GM15510 (cell line): ENCODE data around the gene HGF.

Source experiments
- POLR2A ChIP-seq: IDR thresholded peaks from 3 replicates; pipeline ENCODE4 v1.6.1; 2011; ENCODE audit warnings: borderline replicate concordance; ENCODE audit not compliant: insufficient read length; ENCODE audit errors: extremely low read depth

The HGF gene

GRCh38 chr7:81684033-81684432, 85.8 kb downstream of the HGF start:
- TF ChIP-seq POLR2A, result no peak

DNA sequence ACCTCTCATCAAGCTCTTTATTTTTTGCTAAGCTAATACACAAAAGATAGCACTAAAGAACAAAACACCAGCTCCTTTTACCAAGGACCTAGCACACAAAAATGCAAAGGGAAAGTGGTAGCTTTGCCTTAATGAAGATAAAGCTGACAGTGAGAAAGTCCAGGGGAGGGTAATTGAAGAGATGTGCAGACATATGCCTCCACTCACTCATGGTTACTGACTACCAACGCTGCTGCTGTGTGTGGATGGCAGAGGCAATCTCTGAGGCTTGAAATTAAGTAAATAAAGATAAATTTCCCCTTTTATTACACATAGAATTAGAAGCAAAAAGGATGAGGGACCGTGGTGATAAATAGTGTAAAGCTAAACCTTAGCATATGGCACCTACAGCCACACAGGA, 87.0 kb downstream of the HGF start:
- no peak for TF ChIP-seq POLR2A

GRCh38 chr7:81680120-81680519, 89.7 kb downstream of the HGF start:
- no peak for TF ChIP-seq POLR2A

- no peak for TF ChIP-seq POLR2A
Measured at GRCh38 chr7:81676813-81677212, 93.0 kb downstream of the HGF start.

GRCh38 chr7:81676105-81676811, 93.6 kb downstream of the HGF start:
- no peak for TF ChIP-seq POLR2A

DNA sequence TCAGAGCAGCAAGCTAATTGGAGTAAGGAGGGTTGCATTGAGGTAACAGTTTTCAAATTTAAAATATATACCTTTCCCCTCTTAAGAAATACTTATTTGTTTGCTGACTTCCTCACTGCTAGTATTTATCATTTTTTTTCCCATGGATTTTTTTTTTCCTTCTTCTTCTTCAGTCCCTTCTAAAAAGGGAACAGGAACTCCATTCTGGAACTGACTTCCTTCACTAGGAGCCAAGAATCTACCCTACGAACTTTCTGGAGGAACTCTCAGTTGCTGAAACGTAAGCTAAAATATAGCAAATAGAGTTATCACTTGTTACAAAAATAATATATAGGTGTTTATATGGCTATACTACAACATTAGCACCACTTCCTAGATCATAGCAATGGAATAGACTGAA, 95.4 kb downstream of the HGF start:
- TF ChIP-seq POLR2A, result no peak

- no peak for TF ChIP-seq POLR2A
Measured at GRCh38 chr7:81672872-81673271, 97.0 kb downstream of the HGF start.

- no peak for TF ChIP-seq POLR2A
Measured at GRCh38 chr7:81669476-81670105, 100.3 kb downstream of the HGF start.

GRCh38 chr7:81666209-81666608, 103.6 kb downstream of the HGF start:
- no peak for TF ChIP-seq POLR2A

- TF ChIP-seq POLR2A, result no peak
Measured at GRCh38 chr7:81665236-81665635, 104.6 kb downstream of the HGF start.

DNA sequence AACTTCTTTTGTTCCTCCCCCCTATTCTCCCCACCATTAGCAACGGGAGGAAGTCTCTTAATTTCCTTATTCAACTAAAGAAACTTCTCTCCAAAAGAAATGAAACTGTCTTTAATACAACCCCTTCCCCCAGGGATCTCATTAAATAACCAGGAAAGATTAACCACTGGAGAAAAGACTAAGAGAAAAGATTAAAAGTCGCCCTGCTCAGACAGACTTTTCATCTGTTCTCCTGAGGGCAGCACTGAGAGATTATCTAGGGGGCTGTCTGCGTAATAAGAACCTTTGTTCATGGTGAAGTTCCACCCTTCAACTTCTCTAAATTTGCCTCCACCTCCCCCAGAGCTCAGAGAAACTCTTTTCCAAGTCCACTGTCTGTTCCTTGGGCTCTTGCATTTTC, 105.5 kb downstream of the HGF start:
- TF ChIP-seq POLR2A, result no peak

GRCh38 chr7:81662531-81662930, 107.3 kb downstream of the HGF start:
- TF ChIP-seq POLR2A, result no peak

- TF ChIP-seq POLR2A, result no peak
Measured at GRCh38 chr7:81659697-81660395, 110.0 kb downstream of the HGF start.

DNA sequence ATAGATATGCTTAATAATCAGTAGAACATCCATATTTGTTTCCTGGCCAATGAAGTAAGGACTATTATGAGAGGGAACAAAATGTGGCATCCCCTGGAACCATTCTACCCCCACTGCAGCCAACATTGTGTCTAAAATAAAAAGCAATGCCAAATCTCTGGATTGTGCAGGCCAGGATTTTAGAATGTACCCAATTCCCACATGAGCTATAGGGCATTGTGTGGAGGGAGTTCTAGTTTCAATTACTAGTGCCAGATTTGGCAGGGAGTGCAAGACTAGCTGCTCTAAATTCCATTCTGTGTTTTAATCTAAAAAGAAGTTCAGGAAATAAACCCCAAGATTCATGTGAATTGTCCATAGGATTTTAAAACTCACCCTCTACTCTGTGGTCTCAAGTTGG, 112.3 kb downstream of the HGF start:
- no peak for TF ChIP-seq POLR2A

- TF ChIP-seq POLR2A, result no peak
Measured at GRCh38 chr7:81655271-81655670, 114.6 kb downstream of the HGF start.

DNA sequence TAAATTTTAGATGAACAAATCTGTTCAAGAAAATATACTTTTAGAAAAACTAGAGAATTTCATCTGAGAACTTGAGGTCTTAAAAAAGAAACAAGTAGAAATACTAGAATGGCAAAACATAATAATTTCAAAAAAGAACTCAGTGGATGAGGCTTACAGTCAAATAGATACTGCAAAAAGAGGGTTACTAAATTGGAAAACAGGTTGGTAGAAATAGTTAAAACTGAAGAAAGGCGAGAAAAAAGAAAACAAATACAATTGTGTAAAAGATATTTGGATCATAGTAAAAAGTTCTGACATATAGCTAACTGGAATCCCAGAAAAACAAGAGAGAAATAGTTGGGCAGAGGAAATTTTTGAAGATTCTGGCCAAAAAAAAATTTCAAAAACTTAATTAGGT, 117.6 kb downstream of the HGF start:
- TF ChIP-seq POLR2A, result no peak
